ENCODE measurements around the gene PTPN12.
"Not testable (repeated sequence)": the region's sequence is repeated elsewhere in the genome, so short reads cannot be mapped to it uniquely, and the experiment has no call there.

The PTPN12 gene

DNA sequence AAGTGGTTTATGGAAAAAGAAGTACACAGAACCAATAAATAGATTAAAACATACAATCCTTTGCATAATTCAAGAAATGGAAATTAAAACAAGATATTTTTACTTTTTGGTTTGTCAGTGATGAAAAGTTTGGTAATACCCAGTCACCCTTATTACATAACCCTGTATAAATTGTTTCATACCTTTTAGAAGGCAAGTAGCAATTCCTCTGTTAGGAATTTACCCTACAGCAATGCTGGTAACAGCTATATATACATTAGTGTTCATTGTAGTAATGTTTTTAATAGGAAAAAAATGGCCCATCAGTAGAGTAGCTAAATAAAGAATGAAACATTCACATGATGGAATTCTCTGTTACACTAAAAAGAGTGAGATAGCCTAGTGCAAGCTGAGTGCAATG, 42.7 kb downstream of the PTPN12 start:
- DNase-seq (ENCODE audit: low read depth in 1 of 2, low spot score in 1 of 2): no peak

DNA sequence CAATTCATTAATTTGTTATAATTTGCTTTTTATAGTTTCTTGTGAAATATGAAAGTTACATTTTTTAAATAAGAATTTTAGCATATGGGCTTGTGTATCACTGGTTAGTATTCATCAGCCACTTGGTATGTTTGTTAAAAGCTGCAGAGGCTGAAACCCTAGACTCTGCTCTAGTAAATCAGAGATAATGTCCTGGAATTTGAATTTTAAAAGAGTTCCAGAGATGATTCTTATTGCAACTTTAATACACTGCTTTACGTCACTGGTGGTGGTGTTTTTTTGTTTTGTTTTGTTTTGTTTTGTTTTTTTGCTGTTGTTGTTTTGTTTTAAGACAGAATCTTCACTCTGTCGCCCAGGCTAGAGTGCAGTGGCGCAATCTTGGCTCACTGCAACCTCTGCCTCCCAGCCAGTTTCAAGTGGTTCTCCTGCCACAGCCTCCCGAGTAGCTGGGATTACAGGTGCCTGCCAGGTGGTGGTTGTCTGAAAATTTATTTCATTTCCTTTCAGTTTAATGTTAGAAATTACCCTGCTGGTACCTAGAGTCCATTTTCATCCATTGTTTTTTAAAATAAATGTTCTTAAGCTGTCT, 43.8 kb downstream of the PTPN12 start:
- no peak for DNase-seq (ENCODE audit: low read depth in 1 of 2, low spot score in 1 of 2)

DNA sequence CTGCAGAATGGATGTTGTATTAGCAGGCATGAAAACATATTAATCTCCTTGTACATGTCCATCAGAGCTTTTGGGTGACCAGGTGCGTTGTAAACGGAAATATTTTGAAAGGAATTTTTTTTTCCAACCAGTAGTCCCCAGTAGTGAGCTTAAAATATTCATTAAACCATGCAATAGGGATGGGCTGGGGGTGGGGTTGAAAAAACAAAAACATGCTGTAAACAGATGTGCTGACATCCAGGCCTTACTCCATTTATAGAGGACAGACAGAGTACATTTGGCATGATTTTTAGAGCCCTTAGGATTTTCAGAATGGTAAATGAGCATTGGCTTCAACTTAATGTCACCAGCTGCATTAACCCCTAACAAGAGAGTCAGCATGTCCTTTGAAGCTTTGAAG, 50.2 kb downstream of the PTPN12 start:
- DNase-seq (ENCODE audit: low read depth in 1 of 2, low spot score in 1 of 2): no peak

DNA sequence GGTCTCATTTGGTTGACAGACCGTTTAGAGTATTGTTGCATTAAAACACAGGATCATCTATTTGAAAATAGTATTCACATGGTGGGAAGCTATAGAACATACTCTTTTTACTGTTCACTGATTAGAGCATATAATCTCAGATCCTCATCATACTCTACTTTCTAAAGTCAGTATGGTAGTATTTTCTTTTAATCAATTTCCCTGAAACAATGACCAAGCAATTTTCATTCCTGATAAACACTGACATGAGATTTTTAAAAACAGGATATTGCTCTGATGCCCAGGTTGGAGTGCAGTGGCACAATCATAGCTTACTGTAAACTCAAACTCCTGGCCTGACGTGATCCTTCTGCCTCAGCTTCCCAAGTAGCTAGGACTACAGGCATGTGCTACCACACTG, 63.9 kb downstream of the PTPN12 start:
- no peak for DNase-seq (ENCODE audit: low read depth in 1 of 2, low spot score in 1 of 2)

DNA sequence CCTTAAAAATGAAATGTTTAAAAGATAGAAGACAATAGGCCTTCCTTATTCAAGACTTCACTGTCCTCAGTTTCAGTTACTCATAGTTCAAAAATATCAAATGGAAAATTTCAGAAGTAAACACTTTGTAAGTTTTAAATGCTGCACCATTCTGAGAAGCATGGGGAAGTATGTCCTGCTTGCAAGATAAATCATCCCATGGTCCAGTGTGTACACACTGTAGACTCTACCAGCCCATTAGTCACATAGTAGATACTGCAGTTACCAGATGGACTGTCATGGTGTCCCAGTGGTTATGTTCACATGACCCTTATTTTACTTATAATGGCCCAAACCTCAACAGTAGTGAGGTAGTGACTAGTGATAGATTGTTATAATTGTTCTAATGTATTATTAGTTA, 69.5 kb downstream of the PTPN12 start:
- no peak for DNase-seq (ENCODE audit: low read depth in 1 of 2, low spot score in 1 of 2)

DNA sequence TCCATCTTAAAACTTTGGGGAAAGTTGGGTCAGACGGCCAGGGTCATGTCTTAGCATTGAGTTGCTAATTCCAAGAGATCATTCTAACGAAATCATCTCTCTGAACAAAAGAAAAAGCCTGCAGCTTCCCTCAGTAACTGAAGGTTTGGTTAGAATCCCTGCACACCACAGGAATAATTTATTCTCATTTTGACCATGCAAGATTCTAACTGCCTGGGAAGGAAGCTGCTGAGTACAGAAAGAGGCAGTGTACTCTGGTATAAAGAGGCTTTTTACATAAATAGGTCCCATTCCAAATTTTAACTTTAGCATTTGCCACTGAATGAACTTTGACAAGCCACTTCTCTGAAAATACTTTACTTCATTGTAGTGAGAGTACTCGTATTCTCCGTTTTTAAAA, 82.2 kb downstream of the PTPN12 start:
- DNase-seq (ENCODE audit: low read depth in 1 of 2, low spot score in 1 of 2): no peak

DNA sequence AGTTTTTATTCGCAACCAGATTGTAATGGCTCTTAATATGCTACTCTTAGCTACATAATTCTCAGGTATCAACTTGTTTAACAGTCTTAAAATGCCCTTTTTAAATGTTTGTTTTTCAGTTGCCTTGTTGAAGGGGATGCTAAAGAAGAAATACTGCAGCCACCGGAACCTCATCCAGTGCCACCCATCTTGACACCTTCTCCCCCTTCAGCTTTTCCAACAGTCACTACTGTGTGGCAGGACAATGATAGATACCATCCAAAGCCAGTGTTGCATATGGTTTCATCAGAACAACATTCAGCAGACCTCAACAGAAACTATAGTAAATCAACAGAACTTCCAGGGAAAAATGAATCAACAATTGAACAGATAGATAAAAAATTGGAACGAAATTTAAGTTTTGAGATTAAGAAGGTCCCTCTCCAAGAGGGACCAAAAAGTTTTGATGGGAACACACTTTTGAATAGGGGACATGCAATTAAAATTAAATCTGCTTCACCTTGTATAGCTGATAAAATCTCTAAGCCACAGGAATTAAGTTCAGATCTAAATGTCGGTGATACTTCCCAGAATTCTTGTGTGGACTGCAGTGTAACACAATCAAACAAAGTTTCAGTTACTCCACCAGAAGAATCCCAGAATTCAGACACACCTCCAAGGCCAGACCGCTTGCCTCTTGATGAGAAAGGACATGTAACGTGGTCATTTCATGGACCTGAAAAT, 89.7 kb downstream of the PTPN12 start:
- DNase-seq (ENCODE audit: low read depth in 1 of 2, low spot score in 1 of 2): no peak

DNA sequence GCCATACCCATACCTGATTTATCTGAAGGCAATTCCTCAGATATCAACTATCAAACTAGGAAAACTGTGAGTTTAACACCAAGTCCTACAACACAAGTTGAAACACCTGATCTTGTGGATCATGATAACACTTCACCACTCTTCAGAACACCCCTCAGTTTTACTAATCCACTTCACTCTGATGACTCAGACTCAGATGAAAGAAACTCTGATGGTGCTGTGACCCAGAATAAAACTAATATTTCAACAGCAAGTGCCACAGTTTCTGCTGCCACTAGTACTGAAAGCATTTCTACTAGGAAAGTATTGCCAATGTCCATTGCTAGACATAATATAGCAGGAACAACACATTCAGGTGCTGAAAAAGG, 90.2 kb downstream of the PTPN12 start:
- no peak for DNase-seq (ENCODE audit: low read depth in 1 of 2, low spot score in 1 of 2)

DNA sequence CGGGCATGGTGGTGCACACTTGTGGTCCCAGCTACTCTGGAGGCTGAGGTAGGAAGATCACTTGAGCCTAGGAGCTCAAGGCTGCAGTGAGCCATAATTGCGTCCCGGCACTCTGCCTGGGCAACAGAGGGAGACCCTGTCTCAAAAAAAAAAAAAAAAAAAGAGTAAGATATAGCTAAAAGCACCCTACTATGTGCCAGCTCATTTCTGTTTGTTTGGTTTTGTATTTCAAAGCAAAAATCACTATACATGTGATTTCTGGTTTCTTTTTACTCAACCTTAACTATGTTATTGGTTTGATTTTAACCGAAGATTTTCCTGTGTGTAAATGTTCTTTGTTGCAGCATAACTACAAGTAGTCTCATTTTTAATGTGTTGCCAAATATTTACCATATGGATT, 92.7 kb downstream of the PTPN12 start:
- no peak for DNase-seq (ENCODE audit: low read depth in 1 of 2, low spot score in 1 of 2)

DNA sequence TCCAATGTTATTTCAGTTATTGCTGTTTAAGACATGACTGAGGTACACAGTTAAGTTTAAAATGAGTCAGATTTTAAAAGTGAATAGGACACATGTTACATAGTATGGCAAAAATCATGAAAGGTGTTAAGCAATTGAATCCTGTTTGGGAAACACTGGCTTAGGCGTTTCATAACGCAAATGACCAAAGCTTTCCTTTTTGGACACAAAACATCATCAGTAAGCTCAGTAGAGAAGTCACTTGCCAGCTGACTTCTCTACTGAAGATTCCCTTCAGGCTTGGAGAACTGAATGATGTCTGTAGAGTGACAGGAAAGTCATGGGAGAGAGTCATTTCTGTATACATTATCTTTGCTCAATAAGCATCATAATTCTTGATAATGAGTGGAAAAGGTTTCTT, 94.7 kb downstream of the PTPN12 start:
- DNase-seq (ENCODE audit: low read depth in 1 of 2, low spot score in 1 of 2): no peak

DNA sequence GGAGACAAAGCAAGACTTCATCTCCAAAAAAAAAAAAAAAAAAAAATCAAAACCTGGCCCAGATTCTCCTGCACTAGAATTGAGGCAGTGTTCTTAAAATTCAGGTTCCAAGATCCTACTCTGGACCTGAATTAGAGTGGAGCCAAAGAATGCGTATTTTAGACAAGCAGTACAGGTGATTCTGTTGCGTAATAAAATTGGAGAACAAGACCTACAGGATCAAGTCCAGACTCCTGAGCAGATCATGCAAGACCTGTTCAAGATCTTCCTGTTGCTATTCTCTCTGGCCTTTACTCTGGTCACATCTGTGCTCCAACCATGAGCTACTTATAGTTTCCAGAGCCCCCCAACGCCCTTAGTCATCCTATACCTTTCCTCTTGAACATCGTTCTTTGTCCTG, 107.7 kb downstream of the PTPN12 start:
- no peak for DNase-seq (ENCODE audit: low read depth in 1 of 2, low spot score in 1 of 2)

DNA sequence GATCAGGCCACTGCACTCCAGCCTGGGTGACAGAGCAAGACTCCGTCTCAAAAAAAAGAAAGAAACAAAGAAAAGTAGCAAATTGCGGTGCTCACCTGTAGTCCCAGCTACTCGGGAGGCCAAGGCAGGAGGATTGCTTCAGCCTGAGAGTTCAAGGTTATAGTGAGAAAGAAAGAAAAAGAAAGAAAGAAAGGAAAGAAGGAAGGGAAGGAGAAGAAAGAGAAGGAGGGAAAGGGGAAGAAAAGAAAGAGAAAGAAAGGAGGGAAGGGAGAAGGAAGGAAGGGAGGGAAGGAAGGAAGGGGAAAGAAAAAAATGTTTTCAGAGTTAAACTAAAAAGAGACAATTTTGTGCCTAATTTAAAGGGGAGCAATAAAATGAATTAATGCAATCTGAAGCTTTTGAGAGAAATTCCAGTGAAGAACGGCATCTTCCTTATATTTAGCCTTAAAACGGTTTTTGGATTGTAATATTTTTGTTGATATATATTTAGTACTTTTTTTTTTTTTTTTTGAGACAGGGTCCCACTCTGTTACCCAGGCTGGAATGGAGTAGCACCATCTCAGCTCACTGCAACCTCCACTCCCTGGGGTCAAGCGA, 111.7 kb downstream of the PTPN12 start:
- DNase-seq (ENCODE audit: low read depth in 1 of 2, low spot score in 1 of 2): no peak

DNA sequence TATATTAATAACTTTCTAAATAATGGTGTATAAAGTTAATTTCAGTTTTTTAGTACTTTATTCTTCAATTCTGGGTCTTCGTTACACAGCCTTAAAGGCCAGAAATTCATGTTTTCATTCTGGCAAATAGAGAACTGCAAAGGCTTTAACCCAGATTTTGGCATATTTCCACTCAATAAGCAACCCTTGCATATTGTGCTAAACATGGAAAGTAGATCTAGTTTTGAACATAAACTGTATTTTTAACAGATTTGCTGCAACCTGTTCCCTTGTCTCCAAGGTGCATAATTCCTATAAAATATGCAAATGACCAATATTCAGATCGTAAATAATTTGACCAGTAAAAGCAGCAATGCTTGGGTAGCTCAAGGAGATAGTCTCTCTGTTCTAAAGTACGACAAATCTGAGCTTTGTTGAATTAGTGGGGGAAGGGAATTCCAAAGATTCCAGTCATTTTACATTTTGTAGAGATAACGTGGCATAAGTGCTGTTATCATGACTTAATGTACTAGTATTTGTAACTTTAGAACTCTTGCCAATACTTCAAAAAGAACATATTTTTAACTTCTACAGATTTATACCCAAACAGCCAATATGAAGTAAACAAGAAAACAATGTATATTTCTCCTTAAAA, 112.7 kb downstream of the PTPN12 start:
- no peak for DNase-seq (ENCODE audit: low read depth in 1 of 2, low spot score in 1 of 2)

DNA sequence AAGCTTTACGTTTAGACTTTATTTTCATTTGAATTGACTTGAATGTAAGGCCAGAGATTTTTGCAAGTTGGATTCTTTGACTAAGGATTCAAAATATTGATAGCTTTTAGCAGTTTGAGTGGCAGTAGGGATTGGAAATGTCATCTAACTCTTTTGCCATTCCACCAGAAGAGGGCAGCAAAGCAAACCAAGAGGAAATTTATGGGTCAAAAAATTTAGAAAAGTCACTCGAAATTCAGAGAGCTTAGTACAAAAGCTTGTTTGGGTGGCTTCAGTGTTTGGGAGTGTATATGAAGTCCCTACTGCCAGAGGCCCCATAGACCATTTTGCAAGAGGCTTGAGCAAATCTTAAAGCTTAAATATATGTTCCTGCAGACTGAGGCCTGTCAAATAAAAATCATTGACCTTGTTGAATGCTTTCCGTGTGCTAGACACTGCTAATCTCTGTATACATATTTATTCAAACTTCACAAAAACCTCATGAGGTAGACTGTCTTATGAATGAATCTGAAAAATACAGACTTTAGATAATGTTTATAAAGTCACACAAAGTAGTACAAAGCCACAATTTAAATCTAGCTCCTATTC, 114.6 kb downstream of the PTPN12 start:
- peak in 1 of 2 donors; percentile 30 for DNase-seq (ENCODE audit: low read depth in 1 of 2, low spot score in 1 of 2)

DNA sequence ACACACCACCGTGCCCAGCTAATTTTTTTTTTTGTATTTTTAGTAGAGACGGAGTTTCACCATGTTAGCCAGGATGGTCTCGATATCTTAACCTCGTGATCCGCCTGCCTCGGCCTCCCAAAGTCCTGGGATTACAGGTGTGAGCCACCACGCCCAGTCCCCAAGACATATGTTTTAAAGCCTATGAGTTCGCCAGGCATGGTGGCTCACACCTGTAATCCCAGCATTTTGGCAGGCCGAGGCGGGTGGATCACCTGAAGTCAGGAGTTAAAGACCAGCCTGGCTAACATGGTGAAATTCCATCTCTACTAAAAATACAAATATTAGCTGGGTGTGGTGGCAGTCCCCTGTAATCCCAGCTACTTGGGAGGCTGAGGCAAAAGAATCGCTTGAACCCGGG, 115.7 kb downstream of the PTPN12 start:
- not testable (repeated sequence) for DNase-seq (ENCODE audit: low read depth in 1 of 2, low spot score in 1 of 2)

DNA sequence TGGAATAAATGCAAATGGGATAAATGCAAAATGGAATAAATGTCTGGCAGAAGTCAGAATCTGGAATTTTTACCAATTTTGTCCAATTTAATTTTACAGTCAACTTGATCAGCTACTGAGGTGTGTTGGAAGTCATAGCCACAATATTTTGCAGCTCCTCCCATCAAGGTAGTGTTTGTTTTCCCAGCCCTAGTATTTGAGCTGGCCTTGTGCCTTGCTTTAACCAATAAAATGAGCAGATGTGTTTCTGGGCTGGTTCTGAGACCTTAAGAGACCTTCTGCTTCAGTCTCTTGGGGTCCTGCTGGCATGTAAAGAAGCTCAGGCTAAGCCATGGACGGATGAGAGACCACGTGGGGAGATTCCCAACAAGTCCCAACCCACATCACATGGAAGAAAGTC, 116.5 kb downstream of the PTPN12 start:
- no peak for DNase-seq (ENCODE audit: low read depth in 1 of 2, low spot score in 1 of 2)

DNA sequence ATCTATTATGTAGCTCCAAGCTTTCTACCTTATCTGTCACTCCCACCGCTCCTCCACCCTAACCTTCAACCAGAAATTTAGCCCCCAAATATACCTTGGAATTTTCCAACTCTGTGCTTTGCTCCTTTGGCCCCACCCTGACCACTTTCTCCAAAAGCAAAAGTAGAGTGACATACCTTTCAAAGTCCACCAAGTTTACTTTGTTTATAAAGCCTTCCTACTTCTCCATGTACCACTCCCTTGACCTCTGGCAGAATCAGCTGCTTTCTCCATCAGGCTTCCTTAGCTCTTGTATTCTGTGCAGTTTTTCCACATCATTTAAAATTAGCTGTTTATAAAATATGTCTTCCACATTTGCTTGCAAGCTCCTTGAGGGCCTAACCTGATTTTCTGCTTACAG, 118.3 kb downstream of the PTPN12 start:
- DNase-seq (ENCODE audit: low read depth in 1 of 2, low spot score in 1 of 2): no peak

DNA sequence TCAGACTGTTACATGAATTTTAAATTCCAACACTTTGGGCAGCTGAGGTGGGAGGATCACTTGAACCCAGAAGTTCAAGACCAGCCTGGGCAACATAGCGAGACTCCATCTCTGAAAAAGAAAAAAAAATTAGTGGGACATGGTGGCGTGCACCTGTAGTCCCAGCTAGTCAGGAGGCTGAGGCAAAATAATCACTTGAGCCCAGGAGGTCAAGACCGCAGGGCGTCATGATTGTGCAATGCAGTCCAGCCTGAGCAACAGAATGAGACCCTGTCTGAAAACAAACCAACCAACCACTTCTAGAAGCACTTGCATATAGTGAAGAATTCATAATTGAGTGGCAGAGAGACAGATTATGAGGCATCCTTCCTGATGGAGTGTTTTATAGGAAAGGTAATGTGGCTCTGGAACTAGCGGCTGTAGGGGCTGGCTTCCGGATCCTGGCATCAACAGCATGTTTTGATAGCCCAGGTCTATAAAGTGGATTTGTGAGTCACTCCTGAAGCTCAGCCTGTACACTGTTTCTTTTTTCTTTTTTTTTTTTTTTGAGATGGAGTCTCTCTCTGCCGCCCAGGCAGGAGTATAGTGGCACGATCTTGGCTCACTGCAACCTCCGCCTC, 118.9 kb downstream of the PTPN12 start:
- no peak for DNase-seq (ENCODE audit: low read depth in 1 of 2, low spot score in 1 of 2)

DNA sequence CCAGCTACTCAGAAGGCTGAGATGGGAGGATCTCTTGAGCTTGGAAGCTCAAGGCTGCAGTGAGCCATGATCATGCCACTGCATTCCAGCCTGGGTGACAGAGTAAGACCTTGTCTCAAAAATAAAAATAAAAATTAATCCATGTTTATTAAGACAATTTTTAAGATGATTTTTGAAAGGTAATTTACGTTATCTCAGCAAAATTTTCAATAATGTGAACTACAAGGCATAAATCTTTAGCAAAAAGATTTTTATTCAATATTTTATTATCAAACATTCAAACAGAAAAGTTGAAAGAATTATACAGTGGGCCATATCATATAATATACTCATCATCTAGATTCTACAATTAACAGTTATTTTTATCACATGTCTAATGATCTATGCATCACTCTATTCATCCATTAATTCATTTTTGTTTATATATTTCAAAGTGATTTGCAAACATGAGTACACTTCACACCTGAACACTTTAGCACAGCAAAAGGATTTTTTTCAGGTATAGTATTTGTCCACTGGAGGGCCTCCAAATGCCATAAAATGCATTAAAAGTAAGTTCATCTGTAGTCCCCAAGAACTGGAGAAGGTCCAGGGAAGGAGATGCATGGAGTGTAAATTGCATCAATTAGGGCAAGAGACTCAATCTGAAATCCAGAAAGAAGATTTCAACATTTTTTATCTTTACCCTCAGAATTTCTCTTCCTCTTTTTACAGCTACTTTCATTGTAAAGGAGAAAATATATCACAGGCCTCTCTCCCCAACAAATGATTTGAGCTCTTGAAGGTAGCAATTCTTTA, 120.5 kb downstream of the PTPN12 start:
- DNase-seq (ENCODE audit: low read depth in 1 of 2, low spot score in 1 of 2): peak in 1 of 2 donors; percentile 4

DNA sequence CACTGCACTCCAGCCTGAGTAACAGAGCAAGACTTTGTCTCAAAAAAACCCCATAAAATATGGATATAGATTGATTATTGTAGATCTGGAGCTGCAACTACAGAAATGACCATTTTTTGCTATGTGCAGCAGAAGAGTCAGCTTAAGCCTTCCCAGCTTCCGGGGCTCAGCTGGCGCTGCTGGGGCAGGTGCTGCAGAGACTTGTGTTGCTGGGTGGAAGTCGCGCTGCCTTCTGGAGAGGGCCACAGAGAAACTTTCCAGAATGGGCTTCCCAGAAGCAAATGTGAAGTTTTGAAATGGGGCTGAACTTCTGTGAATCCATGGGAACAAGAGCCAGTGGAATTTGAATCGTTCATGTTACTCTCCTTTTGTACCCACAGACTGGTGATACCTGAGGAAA, 121.8 kb downstream of the PTPN12 start:
- DNase-seq (ENCODE audit: low read depth in 1 of 2, low spot score in 1 of 2): no peak

DNA sequence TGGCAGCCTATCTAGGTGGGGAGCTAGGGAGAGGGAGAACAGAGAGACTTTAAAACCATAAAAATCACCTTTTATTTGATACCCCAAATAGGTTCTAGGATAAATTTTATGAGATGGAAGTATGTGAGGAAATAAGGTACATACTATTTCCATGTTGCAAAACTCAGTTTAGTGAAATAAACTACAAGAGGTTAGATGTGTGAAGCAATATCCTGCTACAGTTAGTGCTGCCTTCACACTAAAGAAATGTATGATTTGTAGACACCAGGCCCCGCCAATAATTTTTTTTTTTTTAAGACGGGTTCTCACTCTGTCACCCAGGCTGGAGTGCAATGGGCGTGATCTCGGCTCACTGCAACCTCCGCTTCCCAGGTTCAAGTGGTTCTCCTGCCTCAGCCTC, 124.7 kb downstream of the PTPN12 start:
- no peak for DNase-seq (ENCODE audit: low read depth in 1 of 2, low spot score in 1 of 2)

Data from activated CD4-positive, alpha-beta T cell treated with anti-CD3 and anti-CD28 coated beads, Interleukin-2, amount 50 U/mL, for 24 hours (primary cell).